HFF-Myc (cell line): ENCODE data around the gene TRIM26.

Experiments used
- DNase-seq: peaks from one replicate; pipeline ENCODE4 v3.0.0-alpha.2; 2011; ENCODE audit warnings: low read depth; ENCODE audit errors: extremely low read depth
- H3K4me3 ChIP-seq: replicated peaks from 2 replicates; pipeline ENCODE4 v1.5.1; 2011; ENCODE audit warnings: low read depth, mild to moderate bottlenecking, control low read depth, low read length
- CTCF ChIP-seq: IDR thresholded peaks from 2 replicates; pipeline ENCODE4 v1.5.1; 2012; ENCODE audit warnings: mild to moderate bottlenecking, low read depth, low read length, control low read depth; ENCODE audit errors: missing control alignments

TRIM26 gene

GRCh38 chr6:30219244-30219643 is 6.0 kb upstream of the TRIM26 start:
- H3K4me3 ChIP-seq, result no peak overlapping the region
- TF ChIP-seq CTCF, result peak; percentile 91
- DNase-seq, result no peak

- no peak for DNase-seq
- no peak for TF ChIP-seq CTCF
Measured at GRCh38 chr6:30216096-30216495, 2.9 kb upstream of the TRIM26 start.

GRCh38 chr6:30214657-30214982 is 1.4 kb upstream of the TRIM26 start:
- H3K4me3 ChIP-seq, result peak overlapping the region; percentile 93
- TF ChIP-seq CTCF, result no peak
- no peak for DNase-seq

More at GRCh38 chr6:30216096-30216495, 2.9 kb upstream of the TRIM26 start:
- no peak overlapping the region for H3K4me3 ChIP-seq

- no peak for TF ChIP-seq CTCF
- no peak for DNase-seq
- H3K4me3 ChIP-seq, result peak overlapping the region; percentile 93
Measured at GRCh38 chr6:30213957-30214656, 901 bp upstream of the TRIM26 start.

- peak overlapping the region; percentile 93 for H3K4me3 ChIP-seq
- no peak for DNase-seq
- TF ChIP-seq CTCF, result no peak
Measured at GRCh38 chr6:30213667-30213956, 406 bp upstream of the TRIM26 start.

- DNase-seq, result no peak
- TF ChIP-seq CTCF, result no peak
- peak overlapping the region; percentile 93 for H3K4me3 ChIP-seq
Measured at GRCh38 chr6:30211899-30212298, 1.3 kb downstream of the TRIM26 start.

GRCh38 chr6:30211306-30211705 is 1.9 kb downstream of the TRIM26 start:
- no peak for DNase-seq
- no peak for TF ChIP-seq CTCF
- H3K4me3 ChIP-seq, result peak overlapping the region; percentile 93
